HEK293 (cell line): ENCODE measurements around the gene SRSF8.

Experiments used
- CTCF ChIP-seq: fragments of 450-650 bp; formaldehyde crosslinking; IDR thresholded peaks from 2 replicates; pipeline ENCODE4 v1.5.1; 2016; ENCODE audit warnings: missing biosample characterization, missing genetic modification characterization
- HOXA7 ChIP-seq: sonication (generic); formaldehyde crosslinking; IDR thresholded peaks from 2 replicates; pipeline ENCODE4 v1.8.1; 2022; ENCODE audit warnings: missing genetic modification reagents, borderline replicate concordance
- SETDB1 ChIP-seq: IDR thresholded peaks from one replicate; pipeline ENCODE4 v1.6.1; 2017; ENCODE audit warnings: mild to moderate bottlenecking, low read length, moderate library complexity, mixed read lengths; ENCODE audit not compliant: insufficient read length
- ZNF132 ChIP-seq: fragments of 450-650 bp; formaldehyde crosslinking; IDR thresholded peaks from 2 replicates; pipeline ENCODE4 v1.5.1; 2017; ENCODE audit warnings: missing biosample characterization, missing genetic modification characterization, borderline replicate concordance
- TF ChIP-seq, protein P1 (sequence below): fragments of 450-650 bp; formaldehyde crosslinking; IDR thresholded peaks from 2 replicates; pipeline ENCODE4 v1.5.1; 2016; ENCODE audit warnings: missing biosample characterization, missing genetic modification characterization

- no peak for TF ChIP-seq CTCF (tag by site-specific recombination)
- TF ChIP-seq ZNF132, result no peak
- TF ChIP-seq HOXA7, result no peak
- no peak for TF ChIP-seq SETDB1
- TF ChIP-seq, protein P1, sequence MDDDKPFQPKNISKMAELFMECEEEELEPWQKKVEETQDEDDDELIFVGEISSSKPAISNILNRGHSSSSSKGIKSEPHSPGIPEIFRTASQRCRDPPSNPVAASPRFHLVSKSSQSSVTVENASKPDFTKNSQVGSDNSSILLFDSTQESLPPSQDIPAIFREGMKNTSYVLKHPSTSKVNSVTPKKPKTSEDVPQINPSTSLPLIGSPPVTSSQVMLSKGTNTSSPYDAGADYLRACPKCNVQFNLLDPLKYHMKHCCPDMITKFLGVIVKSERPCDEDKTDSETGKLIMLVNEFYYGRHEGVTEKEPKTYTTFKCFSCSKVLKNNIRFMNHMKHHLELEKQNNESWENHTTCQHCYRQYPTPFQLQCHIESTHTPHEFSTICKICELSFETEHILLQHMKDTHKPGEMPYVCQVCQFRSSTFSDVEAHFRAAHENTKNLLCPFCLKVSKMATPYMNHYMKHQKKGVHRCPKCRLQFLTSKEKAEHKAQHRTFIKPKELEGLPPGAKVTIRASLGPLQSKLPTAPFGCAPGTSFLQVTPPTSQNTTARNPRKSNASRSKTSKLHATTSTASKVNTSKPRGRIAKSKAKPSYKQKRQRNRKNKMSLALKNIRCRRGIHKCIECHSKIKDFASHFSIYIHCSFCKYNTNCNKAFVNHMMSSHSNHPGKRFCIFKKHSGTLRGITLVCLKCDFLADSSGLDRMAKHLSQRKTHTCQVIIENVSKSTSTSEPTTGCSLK (tag by site-specific recombination), result no peak
Measured at GRCh38 chr11:95095858-95096587, 29.3 kb downstream of the SRSF8 start.
